A673 (cell line): ENCODE results near the gene ARHGAP24. TPM values are rescaled to one million over a fixed set of nuclear protein-coding genes. Genes with fewer than 3 reads are reported as not detected.

ENCODE experiments used
- BruUV-seq: library from RNA; stranded (reverse); fragments of 400-500 nt; replicated peaks from 2 replicates; lab custom pipeline; 2021; lab: Mats Ljungman, UMichigan
- CTCF ChIA-PET: fragments of 300-600 bp; sonication (Branson Sonifier 250); formaldehyde crosslinking; loops from one replicate; lab custom pipeline; 2022; ENCODE audit warnings: antibody characterized with exemption; lab: Charles Lee
- POLR2A ChIA-PET: fragments of 300-600 bp; sonication (Branson Sonifier 250); formaldehyde crosslinking; loops from one replicate; lab custom pipeline; 2022; ENCODE audit warnings: antibody characterized with exemption; ENCODE audit not compliant: low non-redundant PET; lab: Charles Lee
- DNase-seq: peaks from one replicate; pipeline ENCODE4 v3.0.0-alpha.2; 2015; ENCODE audit warnings: low spot score
- H3K27ac ChIP-seq: fragments of 200-600 bp; sonication (generic); 2 replicates; pipeline ENCODE4 v1.5.1; 2016; ENCODE audit warnings: mixed run types, low read depth, mild to moderate bottlenecking, mixed read lengths, antibody characterized with exemption, low read length; ENCODE audit not compliant: poor library complexity, severe bottlenecking
- H3K27me3 ChIP-seq: fragments of 200-600 bp; sonication (generic); replicated peaks from 2 replicates; pipeline ENCODE4 v1.6.1; 2017; ENCODE audit warnings: mixed run types, low read depth, mild to moderate bottlenecking, mixed read lengths, antibody characterized with exemption, low read length; ENCODE audit not compliant: insufficient read depth, poor library complexity
- H3K36me3 ChIP-seq: fragments of 200-600 bp; sonication (generic); 2 replicates; pipeline ENCODE4 v1.6.1; 2016; ENCODE audit warnings: mixed run types, mild to moderate bottlenecking, mixed read lengths, antibody characterized with exemption, low read length; ENCODE audit not compliant: insufficient read depth, poor library complexity, severe bottlenecking
- H3K4me1 ChIP-seq: fragments of 200-600 bp; sonication (generic); 2 replicates; pipeline ENCODE4 v1.6.1; 2017; ENCODE audit warnings: mixed run types, mild to moderate bottlenecking, mixed read lengths, antibody characterized with exemption, low read length; ENCODE audit not compliant: insufficient read depth, poor library complexity, severe bottlenecking
- H3K4me3 ChIP-seq: fragments of 200-600 bp; sonication (generic); 2 replicates; pipeline ENCODE4 v1.5.1; 2016; ENCODE audit warnings: low read depth, mixed run types, mild to moderate bottlenecking, mixed read lengths, low read length; ENCODE audit not compliant: poor library complexity, severe bottlenecking
- H3K9me3 ChIP-seq: fragments of 200-600 bp; sonication (generic); 2 replicates; pipeline ENCODE4 v1.6.1; 2016; ENCODE audit warnings: mixed run types, low read depth, mild to moderate bottlenecking, mixed read lengths, antibody characterized with exemption, low read length; ENCODE audit not compliant: poor library complexity, severe bottlenecking
- EZH2 ChIP-seq: fragments of 200-600 bp; sonication (generic); IDR thresholded peaks from 2 replicates; pipeline ENCODE4 v1.6.1; 2017; ENCODE audit warnings: borderline replicate concordance, low read depth, mild to moderate bottlenecking, mixed read lengths, antibody characterized with exemption, low read length; ENCODE audit not compliant: poor library complexity, severe bottlenecking
- intact Hi-C: fragments of 100-400 bp; cut with micrococcal nuclease; formaldehyde crosslinking; loops from one replicate; pipeline ENCODE4 v1.10.0; 2022; ENCODE audit not compliant: unreplicated experiment
- total RNA-seq: library from RNA; stranded (reverse); gene quantifications from 2 replicates; pipeline ENCODE4 v1.2.3, GENCODE V29; 2021
- TF ChIP-seq, protein P1 (sequence below): fragments of 300-800, 200-600 bp; sonication (generic); conservative IDR thresholded peaks from 2 replicates; pipeline ENCODE4 v1.5.1; 2017; ENCODE audit warnings: low read depth, mild to moderate bottlenecking, antibody characterized with exemption, low read length, moderate library complexity, mixed read lengths

Gene ARHGAP24
- total RNA-seq, 1 experiment from 2014 or later = 5.8 TPM

DNA sequence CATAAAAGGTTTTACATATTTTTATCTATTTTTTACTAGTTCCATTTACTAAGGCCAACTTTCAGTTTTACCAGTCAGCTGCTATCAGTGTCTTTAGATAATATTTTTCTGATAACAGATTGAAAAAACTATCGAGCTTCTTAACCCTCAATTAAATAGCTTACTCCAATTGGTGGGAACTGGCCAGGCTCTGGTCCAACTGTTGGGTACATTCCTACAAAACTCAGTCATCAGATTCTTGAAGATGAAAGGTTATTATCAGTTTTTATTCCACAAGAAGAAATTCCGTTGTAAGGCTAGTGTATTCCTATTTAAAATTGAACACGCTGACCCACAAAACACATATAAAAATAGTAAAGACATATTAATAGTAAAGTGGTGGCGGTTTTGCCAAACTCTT, 538.7 kb downstream of the ARHGAP24 start:
- intact Hi-C loops = no loop called here
- no TSS peak for BruUV-seq
- ChIA-PET POLR2A (no interaction called here), CTCF (no interaction called here)
- no peak for TF ChIP-seq EZH2
- TF ChIP-seq, protein P1, sequence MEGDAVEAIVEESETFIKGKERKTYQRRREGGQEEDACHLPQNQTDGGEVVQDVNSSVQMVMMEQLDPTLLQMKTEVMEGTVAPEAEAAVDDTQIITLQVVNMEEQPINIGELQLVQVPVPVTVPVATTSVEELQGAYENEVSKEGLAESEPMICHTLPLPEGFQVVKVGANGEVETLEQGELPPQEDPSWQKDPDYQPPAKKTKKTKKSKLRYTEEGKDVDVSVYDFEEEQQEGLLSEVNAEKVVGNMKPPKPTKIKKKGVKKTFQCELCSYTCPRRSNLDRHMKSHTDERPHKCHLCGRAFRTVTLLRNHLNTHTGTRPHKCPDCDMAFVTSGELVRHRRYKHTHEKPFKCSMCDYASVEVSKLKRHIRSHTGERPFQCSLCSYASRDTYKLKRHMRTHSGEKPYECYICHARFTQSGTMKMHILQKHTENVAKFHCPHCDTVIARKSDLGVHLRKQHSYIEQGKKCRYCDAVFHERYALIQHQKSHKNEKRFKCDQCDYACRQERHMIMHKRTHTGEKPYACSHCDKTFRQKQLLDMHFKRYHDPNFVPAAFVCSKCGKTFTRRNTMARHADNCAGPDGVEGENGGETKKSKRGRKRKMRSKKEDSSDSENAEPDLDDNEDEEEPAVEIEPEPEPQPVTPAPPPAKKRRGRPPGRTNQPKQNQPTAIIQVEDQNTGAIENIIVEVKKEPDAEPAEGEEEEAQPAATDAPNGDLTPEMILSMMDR = no peak
- H3K36me3 ChIP-seq = no peaks in the 10 kb centered on the region
- H3K4me3 ChIP-seq = no peak overlapping the region
- peaks cover 15% of the 10 kb centered on the region for H3K4me1 ChIP-seq
- H3K27ac ChIP-seq = no peak overlapping the region
- no peak for DNase-seq
- H3K9me3 ChIP-seq = no peaks in the 10 kb centered on the region
- H3K27me3 ChIP-seq = no peaks in the 10 kb centered on the region

DNA sequence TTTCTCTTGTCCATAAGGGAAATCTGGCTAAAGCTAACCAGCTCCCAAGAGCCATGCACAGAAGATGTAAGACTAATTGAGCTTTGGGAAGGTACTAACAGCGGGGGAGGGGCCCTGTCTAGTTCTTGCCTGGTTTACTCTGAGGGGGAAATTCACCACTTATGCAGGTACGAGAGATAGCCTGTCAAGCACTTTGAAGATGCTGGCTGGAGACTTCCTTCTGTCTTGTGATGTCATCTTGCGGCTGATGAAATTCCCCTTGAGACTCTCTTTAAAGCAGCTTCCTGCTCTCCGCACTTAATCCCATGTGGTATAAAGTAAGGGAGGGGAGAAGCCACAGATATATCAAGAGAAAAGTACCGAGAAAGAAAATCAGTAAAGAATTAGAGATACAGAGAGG, 539.6 kb downstream of the ARHGAP24 start:
- no peak for TF ChIP-seq EZH2
- TF ChIP-seq, protein P1 = no peak
- Histone ChIP-seq H3K4me1 (peaks cover 15% of the 10 kb centered on the region), H3K27ac (no peak overlapping the region), H3K36me3 (no peaks in the 10 kb centered on the region), H3K9me3 (no peaks in the 10 kb centered on the region), H3K4me3 (no peak overlapping the region), H3K27me3 (no peaks in the 10 kb centered on the region)
- intact Hi-C loops = no loop called here
- DNase-seq = peak; percentile 68
- CTCF ChIA-PET = interaction anchor here (0.7 kb wide), 1 partner anchor 46 kb away, joined by 3 read pairs; no protein-coding TSS in a partner anchor
- POLR2A ChIA-PET = no interaction called here
- no TSS peak for BruUV-seq

DNA sequence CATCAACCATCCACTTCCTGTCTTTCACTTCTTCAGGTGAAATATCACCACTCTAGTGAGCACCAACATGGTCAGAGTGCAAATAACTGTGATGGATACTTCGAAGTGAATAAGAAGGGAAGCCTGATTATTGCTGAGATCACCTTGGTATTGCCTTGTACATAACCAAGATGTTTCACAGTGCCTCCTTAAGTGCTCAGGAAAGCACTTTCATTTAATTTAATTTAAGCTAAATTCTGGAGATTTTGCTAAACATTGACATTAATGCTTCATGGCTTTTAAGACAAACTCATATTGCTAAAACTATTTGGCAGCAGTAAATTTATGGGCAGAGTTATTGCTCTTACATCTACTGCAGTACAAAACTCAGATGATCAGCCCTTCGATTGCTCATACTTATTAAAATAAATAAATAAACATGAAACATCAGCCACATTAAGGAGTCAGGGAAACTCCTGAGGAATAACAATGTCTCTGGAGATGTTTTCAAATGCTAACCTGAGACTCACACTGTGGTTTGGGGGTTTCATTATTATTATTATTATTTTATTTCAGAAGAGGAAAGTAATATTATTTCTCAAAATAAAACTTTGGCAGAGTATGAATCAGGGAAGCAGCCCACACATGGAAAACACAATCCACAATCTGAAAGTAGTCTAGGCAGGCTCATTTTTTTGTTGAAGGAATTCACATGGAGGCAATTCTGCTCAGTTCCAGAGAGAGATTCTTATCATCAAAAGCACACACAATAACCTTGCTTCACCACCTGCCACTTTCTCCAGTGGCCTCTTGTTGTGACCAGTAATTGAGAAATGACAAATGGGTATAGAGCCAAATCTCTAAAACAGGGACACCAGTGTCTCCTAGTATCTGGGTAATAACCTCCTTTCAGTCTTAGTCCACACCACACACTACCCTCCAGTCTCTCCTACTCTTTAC, 540.7 kb downstream of the ARHGAP24 start:
- POLR2A ChIA-PET = no interaction called here
- Histone ChIP-seq H3K36me3 (no peaks in the 10 kb centered on the region), H3K9me3 (no peaks in the 10 kb centered on the region), H3K27me3 (no peaks in the 10 kb centered on the region), H3K27ac (no peak overlapping the region), H3K4me3 (no peak overlapping the region), H3K4me1 (peaks cover 15% of the 10 kb centered on the region)
- TF ChIP-seq, protein P1 = no peak
- CTCF ChIA-PET = no interaction called here
- intact Hi-C loops = no loop called here
- no peak for DNase-seq
- no TSS peak for BruUV-seq
